K562 (cell line): ENCODE measurements around the gene MYRFL. TPM values are rescaled to one million over a fixed set of nuclear protein-coding genes. Genes with fewer than 3 reads are reported as not detected.

Experiments
- ATAC-seq: fragments of 200-7000 bp; cut with Tn5 transposase; 3 replicates; pipeline ENCODE4 v1.9.1; 2020; ENCODE audit warnings: moderate library complexity
- BruUV-seq: library from RNA; stranded (reverse); fragments of 400-500 nt; replicated peaks from 2 replicates; lab custom pipeline; 2021; lab: Mats Ljungman, UMichigan
- CTCF ChIA-PET: fragments of 300-600 bp; formaldehyde crosslinking; extraction: SDS; loops from one replicate; lab custom pipeline; 2021; ENCODE audit warnings: low intra/inter-chr PET ratio; lab: Yijun Ruan, JAX
- POLR2A ChIA-PET: fragments of 300-600, 350-650 bp; sonication (Branson Sonifier 250); formaldehyde crosslinking; extraction: SDS; loops from one replicate; lab custom pipeline; 2021; ENCODE audit warnings: antibody characterized with exemption, inconsistent platforms; lab: Yijun Ruan, JAX
- DNase-seq, 4 experiments: peaks; one replicate each; pipeline versions ENCODE4 v3.0.0 to v3.0.0-alpha.2; 2011 to 2018; ENCODE audit warnings: low spot score in 3 of 4, mixed read lengths in 3 of 4; ENCODE audit errors: extremely low read depth in 1 of 4
- FAIRE-seq: peaks from 2 replicates; lab custom pipeline; 2011; peaks lifted over from hg19 to GRCh38; lab: Jason Lieb, UNC
- H2AFZ ChIP-seq: 2 replicates; pipeline ENCODE4 v1.6.0; 2011; ENCODE audit warnings: low read depth, low read length, control low read depth, inconsistent platforms
- H3K27ac ChIP-seq: fragments of 200-600 bp; 3 replicates; pipeline ENCODE4 v1.8.0; 2011; ENCODE audit warnings: low read depth, mild to moderate bottlenecking, control low read depth, inconsistent platforms, low read length, moderate library complexity, mixed read lengths; ENCODE audit errors: extremely low read depth
- H3K27me3 ChIP-seq, 2 experiments: fragments of 300-600 bp in 1 of 2; 2 replicates in 1 of 2; 3 replicates in 1 of 2; pipeline versions ENCODE4 v1.6.0 to v1.8.0; 2011; ENCODE audit warnings: inconsistent platforms in 2 of 2, low read length in 2 of 2, mild to moderate bottlenecking in 1 of 2, mixed read lengths in 1 of 2, moderate library complexity in 1 of 2; ENCODE audit not compliant: control insufficient read depth in 2 of 2, insufficient read depth in 2 of 2
- H3K36me3 ChIP-seq: fragments of 300-600 bp; 3 replicates; pipeline ENCODE4 v1.8.0; 2011; ENCODE audit warnings: mild to moderate bottlenecking, low read length, inconsistent platforms; ENCODE audit not compliant: control insufficient read depth, insufficient read depth
- H3K4me1 ChIP-seq, 2 experiments: fragments of 200-600 bp in 1 of 2; replicated peaks in 1 of 2; 2 replicates in 1 of 2; 3 replicates in 1 of 2; pipeline versions ENCODE4 v1.5.1 to v1.8.0; 2011; ENCODE audit warnings: inconsistent platforms in 2 of 2, low read length in 2 of 2, mild to moderate bottlenecking in 1 of 2, mixed read lengths in 1 of 2, moderate library complexity in 1 of 2; ENCODE audit not compliant: control insufficient read depth in 2 of 2, insufficient read depth in 2 of 2
- H3K4me2 ChIP-seq: 2 replicates; pipeline ENCODE4 v1.6.1; 2011; ENCODE audit warnings: low read length, control low read depth, inconsistent platforms, mixed read lengths; ENCODE audit not compliant: insufficient read depth
- H3K4me3 ChIP-seq: fragments of 200-600 bp; sonication (generic), shearing (Covaris generic); 2 replicates; pipeline ENCODE4 v1.5.1; 2016; ENCODE audit warnings: control low read depth, inconsistent platforms
- H3K79me2 ChIP-seq: fragments of 200-600 bp; 3 replicates; pipeline ENCODE4 v1.8.0; 2011; ENCODE audit warnings: low read length, inconsistent platforms; ENCODE audit not compliant: control insufficient read depth, insufficient read depth
- H3K9ac ChIP-seq, 2 experiments: 2 replicates each; pipeline versions ENCODE4 v1.6.0 to v1.6.1; 2011; ENCODE audit warnings: low read depth in 2 of 2, low read length in 2 of 2, control low read depth in 1 of 2, inconsistent platforms in 1 of 2, mild to moderate bottlenecking in 1 of 2, mixed read lengths in 1 of 2; ENCODE audit not compliant: insufficient read depth in 1 of 2
- H3K9me1 ChIP-seq: one replicate; pipeline ENCODE4 v1.6.0; 2011; ENCODE audit warnings: inconsistent platforms, mild to moderate bottlenecking, low read length, moderate library complexity; ENCODE audit not compliant: control insufficient read depth, insufficient read depth
- H3K9me3 ChIP-seq: replicated peaks from 2 replicates; pipeline ENCODE4 v1.5.1; 2011; ENCODE audit warnings: low read depth, low read length, inconsistent platforms; ENCODE audit not compliant: control insufficient read depth, insufficient read depth
- H4K20me1 ChIP-seq: replicated peaks from 2 replicates; pipeline ENCODE4 v1.6.1; 2011; ENCODE audit warnings: low read length, inconsistent platforms, mixed read lengths; ENCODE audit not compliant: control insufficient read depth, insufficient read depth
- FOXJ2 ChIP-seq: fragments of 200-800 bp; sonication (Bioruptor generic); IDR thresholded peaks from 2 replicates; pipeline ENCODE4 v1.6.1; 2016; ENCODE audit warnings: missing genetic modification characterization, missing compliant biosample characterization
- KLF1 ChIP-seq: fragments of 450-650 bp; IDR thresholded peaks from 2 replicates; pipeline ENCODE4 v1.6.1; 2016; ENCODE audit warnings: missing genetic modification characterization, missing compliant biosample characterization
- LEF1 ChIP-seq: fragments of 450-650 bp; IDR thresholded peaks from 2 replicates; pipeline ENCODE4 v1.6.1; 2016; ENCODE audit warnings: mild to moderate bottlenecking
- NCOR1 ChIP-seq: fragments of 450-650 bp; IDR thresholded peaks from 2 replicates; pipeline ENCODE4 v1.6.1; 2016; ENCODE audit warnings: mild to moderate bottlenecking, moderate library complexity
- PCBP2 ChIP-seq: fragments of 200-400 bp; formaldehyde crosslinking; IDR thresholded peaks from 2 replicates; pipeline ENCODE4 v1.6.1; 2018; ENCODE audit warnings: low read length, low read depth, mild to moderate bottlenecking, moderate library complexity; ENCODE audit not compliant: poor library complexity, severe bottlenecking
- RBBP5 ChIP-seq: fragments of 200-600 bp; sonication (generic); IDR thresholded peaks from 2 replicates; pipeline ENCODE4 v1.6.1; 2012; ENCODE audit warnings: borderline replicate concordance, mild to moderate bottlenecking, low read length, control low read depth, inconsistent platforms; ENCODE audit not compliant: insufficient read depth, poor library complexity, severe bottlenecking
- RFX1 ChIP-seq: fragments of 450-650 bp; IDR thresholded peaks from 2 replicates; pipeline ENCODE4 v1.6.1; 2016; ENCODE audit warnings: mild to moderate bottlenecking, moderate library complexity
- SMAD2 ChIP-seq: fragments of 150-350 bp; IDR thresholded peaks from 2 replicates; pipeline ENCODE4 v1.6.1; 2014; ENCODE audit warnings: low read depth, mild to moderate bottlenecking, low read length
- TOE1 ChIP-seq, 2 experiments: fragments of 450-650 bp in 1 of 2; sonication (generic) in 1 of 2; formaldehyde crosslinking in 1 of 2; IDR thresholded peaks; 2 replicates each; pipeline versions ENCODE4 v1.7.1 to v1.8.0; 2016 to 2022; ENCODE audit warnings: borderline replicate concordance in 2 of 2, mild to moderate bottlenecking in 2 of 2, antibody characterized with exemption in 1 of 2, inconsistent platforms in 1 of 2, low read depth in 1 of 2, missing genetic modification reagents in 1 of 2, moderate library complexity in 1 of 2
- ZNF384 ChIP-seq: IDR thresholded peaks from 2 replicates; pipeline ENCODE4 v1.6.1; 2012; ENCODE audit warnings: low read depth, low read length, improper control_type of control experiment
- WGBS: fragments of 100-300 bp; shearing (Covaris generic); methylation state at CpG from one replicate; pipeline ENCODE4 v1.1.6; 2016; ENCODE audit warnings: low coverage, mixed read lengths; ENCODE audit not compliant: insufficient coverage; ENCODE audit errors: missing lambda C conversion rate; 5-methylcytosine and 5-hydroxymethylcytosine counted together
- in situ Hi-C: fragments of 300-500 bp; cut with MboI; formaldehyde crosslinking; loops from 4 replicates; pipeline ENCODE4 v1.15.0; 2018; ENCODE audit warnings: inconsistent platforms, mixed read lengths
- intact Hi-C: fragments of 100-400 bp; cut with micrococcal nuclease; formaldehyde crosslinking; loops from 2 replicates; pipeline ENCODE4 v1.14.2; 2022
- polyA plus RNA-seq, 8 experiments: library from polyadenylated mRNA; depleted of rRNA in 4 of 8; stranded (reverse) in 5 of 8; unstranded in 3 of 8; fragments of >200 nt; fragmentation: Nextera tagmentation in 2 of 8; fragmentation: Illumina TruSeq in 1 of 8; extraction: Ambion mirVana in 2 of 8; extraction: Trizol in 1 of 8; gene quantifications; 2 replicates each; pipeline versions ENCODE4 v1.2.1 to v1.2.3, GENCODE V29; 2011 to 2014; ENCODE audit warnings: inconsistent platforms in 1 of 8, missing spikeins in 1 of 8
- total RNA-seq, 7 experiments: library from RNA; depleted of rRNA in 6 of 7; stranded (reverse); fragments of >200 nt in 6 of 7; fragmentation: Illumina TruSeq in 2 of 7; extraction: Trizol in 2 of 7; gene quantifications; 2 replicates each; pipeline versions ENCODE4 v1.2.1 to v1.2.3, GENCODE V29; 2011 to 2021; ENCODE audit warnings: low replicate concordance in 1 of 7

The MYRFL gene
- total and polyA plus RNA-seq, 9 of the 15 experiments (the other 6 are each of a cell fraction or from before 2014, with no cell fraction given), result not detected

DNA sequence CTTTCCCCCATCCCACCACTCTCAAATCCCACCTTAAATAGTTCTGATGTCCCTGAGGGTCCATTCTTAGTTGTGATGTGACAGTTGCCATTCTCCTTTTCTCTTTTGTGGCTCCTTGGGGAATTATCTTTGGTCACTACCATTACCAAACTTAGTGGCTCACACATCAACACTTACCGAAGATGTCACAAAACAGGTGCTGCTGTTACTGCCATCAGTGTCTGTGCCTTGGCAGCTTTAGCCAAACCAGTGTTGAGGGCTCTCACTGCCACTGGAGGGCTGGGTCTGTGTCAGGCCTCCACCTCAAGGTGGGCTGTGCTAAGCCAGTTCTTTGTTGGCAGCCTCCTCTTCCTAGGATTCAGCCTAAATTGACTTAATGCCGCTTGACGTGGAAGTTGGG lies 144.0 kb downstream of the MYRFL start:
- H3K79me2 ChIP-seq, result no peaks in the 10 kb centered on the region
- ATAC-seq (no peak), FAIRE-seq (no peak), DNase-seq (no peak)
- H3K4me2 ChIP-seq, result no peak overlapping the region
- H3K4me3 ChIP-seq, result no peak overlapping the region
- H3K27me3 ChIP-seq, result peaks cover 0 to 5% of the 10 kb centered on the region in 2 experiments; a peak in 1 of 5 replicates
- no peak overlapping the region for H3K27ac ChIP-seq
- whole genome bisulfite sequencing, result 5% methylated on average over 3 of the region's 3 CpGs
- TF ChIP-seq PCBP2, result no peak
- TF ChIP-seq KLF1, result no peak
- TF ChIP-seq TOE1 (IDR thresholded peaks at IDR 0.05; ENCODE audit: borderline replicate concordance), result no peak
- TF ChIP-seq TOE1 (CRISPR knock-in tag; IDR thresholded peaks at IDR 0.05; ENCODE audit: borderline replicate concordance, low read depth), result no peak
- intact Hi-C loops (no loop called here), in situ Hi-C loops (no loop called here)
- no TSS peak for BruUV-seq
- POLR2A ChIA-PET, result no interaction called here
- H3K4me1 ChIP-seq, result no peaks in the 10 kb centered on the region
- no peak overlapping the region for H2AFZ ChIP-seq
- H4K20me1 ChIP-seq, result no peaks in the 10 kb centered on the region
- no peaks in the 10 kb centered on the region for H3K9me1 ChIP-seq
- H3K9me3 ChIP-seq, result no peaks in the 10 kb centered on the region
- CTCF ChIA-PET, result no interaction called here
- H3K36me3 ChIP-seq, result no peaks in the 10 kb centered on the region
- H3K9ac ChIP-seq, result no peak overlapping the region

DNA sequence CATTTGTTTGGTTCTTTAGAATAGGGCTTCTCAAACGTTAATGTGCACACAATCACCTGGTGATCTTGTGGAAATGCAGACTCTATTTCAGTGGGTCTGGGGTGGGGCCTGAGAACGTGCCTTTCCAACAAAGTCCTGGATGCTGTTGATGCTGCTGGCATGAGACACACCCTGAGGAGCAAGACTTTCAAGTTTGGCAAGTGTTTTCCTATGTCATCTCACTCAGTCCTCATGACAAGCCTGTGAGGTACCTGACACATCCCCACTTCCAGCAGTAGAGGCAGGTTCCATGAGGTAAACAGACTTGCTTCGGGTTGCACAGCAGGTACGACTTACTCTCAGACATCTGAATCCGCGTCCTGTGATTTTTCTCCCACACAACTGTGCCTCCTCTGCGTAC lies 147.1 kb downstream of the MYRFL start:
- Histone ChIP-seq H3K4me1 (no peaks in the 10 kb centered on the region), H4K20me1 (no peaks in the 10 kb centered on the region), H3K4me2 (no peak overlapping the region), H3K79me2 (no peaks in the 10 kb centered on the region), H3K9me1 (no peaks in the 10 kb centered on the region), H3K27ac (no peak overlapping the region), H3K4me3 (no peak overlapping the region), H3K9me3 (no peaks in the 10 kb centered on the region), H3K36me3 (no peaks in the 10 kb centered on the region), H3K27me3 (peaks cover 0 to 5% of the 10 kb centered on the region in 2 experiments; a peak in 1 of 5 replicates), H2AFZ (no peak overlapping the region), H3K9ac (no peak overlapping the region)
- DNase-seq (no peak), ATAC-seq (no peak), FAIRE-seq (no peak)
- in situ Hi-C loops (no loop called here), intact Hi-C loops (loop anchor here (10.0 kb wide), 1 partner anchor 603 kb away; no protein-coding TSS in a partner anchor)
- 2% methylated on average over 7 of the region's 7 CpGs for WGBS
- POLR2A ChIA-PET, result interaction anchor here (0.6 kb wide), 1 partner anchor 31 kb away, joined by 3 read pairs; no protein-coding TSS in a partner anchor
- no peak for TF ChIP-seq FOXJ2
- TF ChIP-seq NCOR1, result no peak
- TF ChIP-seq RBBP5, result no peak
- no peak for TF ChIP-seq ZNF384
- no peak for TF ChIP-seq LEF1
- no peak for TF ChIP-seq SMAD2
- TF ChIP-seq RFX1, result no peak
- no TSS peak for BruUV-seq
- CTCF ChIA-PET, result no interaction called here
